HG03108 (cell line): ENCODE data around the gene NOP9.

Experiments
- ATAC-seq: cut with Tn5 transposase; IDR thresholded peaks from one replicate; pipeline ENCODE4 v1.9.1; 2021; ENCODE audit warnings: moderate library complexity; ENCODE audit not compliant: unreplicated experiment

Gene NOP9

GRCh38 chr14:24262821-24263733 lies 36.6 kb upstream of the NOP9 start, which contains the start of gene TGM1:
TSS of gene TGM1 (minus strand) at chr14:24263177. CDS start at chr14:24262352, 825 bp downstream.
- ATAC-seq: no peak

GRCh38 chr14:24263848-24264247 lies 35.8 kb upstream of the NOP9 start:
- no peak for ATAC-seq

- no peak for ATAC-seq
Observed at GRCh38 chr14:24264298-24264697, 35.4 kb upstream of the NOP9 start.

- ATAC-seq: no peak
Observed at GRCh38 chr14:24266344-24267244, 33.1 kb upstream of the NOP9 start.

- ATAC-seq: no peak
Observed at GRCh38 chr14:24267516-24267915, 32.1 kb upstream of the NOP9 start.

- ATAC-seq: no peak
Observed at GRCh38 chr14:24268225-24268624, 31.4 kb upstream of the NOP9 start.

- ATAC-seq: no peak
Observed at GRCh38 chr14:24269368-24269767, 30.3 kb upstream of the NOP9 start.

GRCh38 chr14:24269910-24270536 lies 29.6 kb upstream of the NOP9 start:
- no peak for ATAC-seq

GRCh38 chr14:24270537-24271133 lies 29.0 kb upstream of the NOP9 start:
- no peak for ATAC-seq

- ATAC-seq: peak; percentile 83
Observed at GRCh38 chr14:24271134-24271833, 28.4 kb upstream of the NOP9 start, which contains the start of gene RABGGTA. TSS of gene RABGGTA (minus strand) at chr14:24271597. CDS start at chr14:24271115, 482 bp downstream.

GRCh38 chr14:24271834-24272263 lies 27.8 kb upstream of the NOP9 start:
- ATAC-seq: no peak

GRCh38 chr14:24272467-24272866 lies 27.2 kb upstream of the NOP9 start:
- ATAC-seq: no peak

GRCh38 chr14:24273422-24273998 lies 26.1 kb upstream of the NOP9 start:
- ATAC-seq: no peak

- ATAC-seq: peak; percentile 45
Observed at GRCh38 chr14:24274101-24274543, 25.5 kb upstream of the NOP9 start.

GRCh38 chr14:24277071-24277470 lies 22.6 kb upstream of the NOP9 start:
- ATAC-seq: no peak

GRCh38 chr14:24277606-24278321 lies 21.9 kb upstream of the NOP9 start:
- no peak for ATAC-seq

- no peak for ATAC-seq
Observed at GRCh38 chr14:24278424-24278823, 21.2 kb upstream of the NOP9 start.

- peak; percentile 73 for ATAC-seq
Observed at GRCh38 chr14:24279301-24280186, 20.1 kb upstream of the NOP9 start.
